ENCODE results near the gene DUSP16. TPM values are rescaled to one million over a fixed set of nuclear protein-coding genes. Genes with fewer than 3 reads are reported as not detected.

Gene DUSP16
- total and polyA plus RNA-seq, 2 experiments from 2014 or later = 11.7 to 59.4 TPM

DNA sequence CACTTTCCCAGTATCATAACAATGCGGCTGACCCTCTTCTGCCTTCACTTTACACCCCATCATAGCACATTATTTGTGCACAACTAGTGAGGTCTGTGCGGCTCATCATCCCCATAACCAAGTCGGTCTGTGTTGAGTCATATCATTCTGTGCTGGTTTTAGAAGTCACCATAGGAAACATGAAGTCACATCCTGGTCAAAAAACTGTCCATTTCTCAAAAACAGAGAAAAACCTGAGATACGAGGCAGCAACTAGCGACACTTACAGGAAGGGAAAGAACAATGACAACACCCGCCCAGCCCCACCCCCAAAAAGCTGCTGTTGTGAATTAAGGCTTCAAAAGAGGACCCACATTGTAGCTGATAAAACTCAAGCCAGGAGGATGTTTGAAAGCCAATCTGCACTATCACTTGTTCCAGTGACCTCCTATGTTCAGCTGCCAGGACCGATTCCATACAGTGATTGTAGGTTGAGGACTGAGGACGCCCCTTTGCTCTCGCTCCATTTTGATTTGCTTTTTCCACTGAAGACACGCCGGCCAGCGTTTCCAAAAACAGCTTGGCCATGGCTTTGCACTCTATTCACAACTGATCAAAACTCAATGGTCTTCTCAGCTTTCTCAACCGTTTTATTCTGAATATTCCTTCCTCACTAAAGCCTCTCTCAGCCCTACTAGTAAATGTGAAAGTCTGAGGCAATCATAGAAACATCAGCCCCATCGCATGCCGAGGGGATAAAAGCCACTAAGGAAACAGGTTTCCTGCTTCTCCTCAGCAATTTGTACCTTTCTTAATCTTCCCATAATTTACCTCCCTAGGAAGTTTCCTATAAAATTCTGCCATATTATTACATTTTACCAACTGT is 87.5 kb downstream of the DUSP16 start (continued):
- TF ChIP-seq, protein P1, sequence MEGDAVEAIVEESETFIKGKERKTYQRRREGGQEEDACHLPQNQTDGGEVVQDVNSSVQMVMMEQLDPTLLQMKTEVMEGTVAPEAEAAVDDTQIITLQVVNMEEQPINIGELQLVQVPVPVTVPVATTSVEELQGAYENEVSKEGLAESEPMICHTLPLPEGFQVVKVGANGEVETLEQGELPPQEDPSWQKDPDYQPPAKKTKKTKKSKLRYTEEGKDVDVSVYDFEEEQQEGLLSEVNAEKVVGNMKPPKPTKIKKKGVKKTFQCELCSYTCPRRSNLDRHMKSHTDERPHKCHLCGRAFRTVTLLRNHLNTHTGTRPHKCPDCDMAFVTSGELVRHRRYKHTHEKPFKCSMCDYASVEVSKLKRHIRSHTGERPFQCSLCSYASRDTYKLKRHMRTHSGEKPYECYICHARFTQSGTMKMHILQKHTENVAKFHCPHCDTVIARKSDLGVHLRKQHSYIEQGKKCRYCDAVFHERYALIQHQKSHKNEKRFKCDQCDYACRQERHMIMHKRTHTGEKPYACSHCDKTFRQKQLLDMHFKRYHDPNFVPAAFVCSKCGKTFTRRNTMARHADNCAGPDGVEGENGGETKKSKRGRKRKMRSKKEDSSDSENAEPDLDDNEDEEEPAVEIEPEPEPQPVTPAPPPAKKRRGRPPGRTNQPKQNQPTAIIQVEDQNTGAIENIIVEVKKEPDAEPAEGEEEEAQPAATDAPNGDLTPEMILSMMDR (conservative IDR thresholded peaks at IDR 0.05; ENCODE audit: low read depth in 2 of 2) = no peak
- no peak for TF ChIP-seq STAT1 (IDR thresholded peaks at IDR 0.05; ENCODE audit: unreplicated experiment)

DNA sequence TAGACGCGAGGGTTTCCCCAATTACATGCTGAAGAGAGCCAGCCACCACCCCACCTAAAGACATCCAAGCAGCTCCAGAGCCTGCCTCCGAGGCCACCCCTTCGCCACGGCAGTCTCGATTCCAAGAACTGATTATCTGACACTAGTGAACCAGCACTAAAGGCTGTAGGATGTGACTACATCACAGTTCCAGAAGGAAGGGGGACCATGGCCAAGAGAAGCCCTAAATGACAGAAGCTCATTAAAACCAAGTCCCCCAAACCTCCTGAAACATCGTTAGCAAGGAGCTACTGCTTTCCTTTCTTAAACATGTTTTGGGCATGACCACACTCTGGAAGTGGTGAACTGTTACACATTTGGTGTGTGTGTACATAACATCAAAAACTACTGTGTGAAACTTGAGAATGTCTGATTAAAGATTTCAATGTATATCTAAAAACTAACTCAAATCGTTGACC is 88.2 kb downstream of the DUSP16 start:
- Mint-ChIP-seq H3K36me3 (ENCODE audit: low read depth) (peaks cover 81% of the 10 kb centered on the region), H3K4me1 (peaks cover 10% of the 10 kb centered on the region), H3K27ac (peak overlapping the region; percentile 26; the same call in 1 of the 2 replicates), H3K4me3 (no peak overlapping the region), H3K9me3 (peaks cover 22% of the 10 kb centered on the region), H3K27me3 (ENCODE audit: insufficient read depth, low read depth, poor library complexity) (peaks cover 8% of the 10 kb centered on the region)
- no peak overlapping the region for H3K4me3 ChIP-seq
- ATAC-seq (no peak), DNase-seq (ENCODE audit: low spot score) (no peak)
- peaks cover 15% of the 10 kb centered on the region for H4K20me1 ChIP-seq (replicated peaks; ENCODE audit: insufficient read depth)
- 0 out of 2 replicates have a peak, but pooled peaks cover 5% of the 10 kb centered on the region for H3K79me2 ChIP-seq (replicated peaks; ENCODE audit: insufficient read depth)
- no peak overlapping the region for H3K4me2 ChIP-seq
- TF ChIP-seq, protein P2, sequence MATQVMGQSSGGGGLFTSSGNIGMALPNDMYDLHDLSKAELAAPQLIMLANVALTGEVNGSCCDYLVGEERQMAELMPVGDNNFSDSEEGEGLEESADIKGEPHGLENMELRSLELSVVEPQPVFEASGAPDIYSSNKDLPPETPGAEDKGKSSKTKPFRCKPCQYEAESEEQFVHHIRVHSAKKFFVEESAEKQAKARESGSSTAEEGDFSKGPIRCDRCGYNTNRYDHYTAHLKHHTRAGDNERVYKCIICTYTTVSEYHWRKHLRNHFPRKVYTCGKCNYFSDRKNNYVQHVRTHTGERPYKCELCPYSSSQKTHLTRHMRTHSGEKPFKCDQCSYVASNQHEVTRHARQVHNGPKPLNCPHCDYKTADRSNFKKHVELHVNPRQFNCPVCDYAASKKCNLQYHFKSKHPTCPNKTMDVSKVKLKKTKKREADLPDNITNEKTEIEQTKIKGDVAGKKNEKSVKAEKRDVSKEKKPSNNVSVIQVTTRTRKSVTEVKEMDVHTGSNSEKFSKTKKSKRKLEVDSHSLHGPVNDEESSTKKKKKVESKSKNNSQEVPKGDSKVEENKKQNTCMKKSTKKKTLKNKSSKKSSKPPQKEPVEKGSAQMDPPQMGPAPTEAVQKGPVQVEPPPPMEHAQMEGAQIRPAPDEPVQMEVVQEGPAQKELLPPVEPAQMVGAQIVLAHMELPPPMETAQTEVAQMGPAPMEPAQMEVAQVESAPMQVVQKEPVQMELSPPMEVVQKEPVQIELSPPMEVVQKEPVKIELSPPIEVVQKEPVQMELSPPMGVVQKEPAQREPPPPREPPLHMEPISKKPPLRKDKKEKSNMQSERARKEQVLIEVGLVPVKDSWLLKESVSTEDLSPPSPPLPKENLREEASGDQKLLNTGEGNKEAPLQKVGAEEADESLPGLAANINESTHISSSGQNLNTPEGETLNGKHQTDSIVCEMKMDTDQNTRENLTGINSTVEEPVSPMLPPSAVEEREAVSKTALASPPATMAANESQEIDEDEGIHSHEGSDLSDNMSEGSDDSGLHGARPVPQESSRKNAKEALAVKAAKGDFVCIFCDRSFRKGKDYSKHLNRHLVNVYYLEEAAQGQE (IDR thresholded peaks at IDR 0.05; ENCODE audit: unreplicated experiment) = no peak
- TF ChIP-seq, protein P3, sequence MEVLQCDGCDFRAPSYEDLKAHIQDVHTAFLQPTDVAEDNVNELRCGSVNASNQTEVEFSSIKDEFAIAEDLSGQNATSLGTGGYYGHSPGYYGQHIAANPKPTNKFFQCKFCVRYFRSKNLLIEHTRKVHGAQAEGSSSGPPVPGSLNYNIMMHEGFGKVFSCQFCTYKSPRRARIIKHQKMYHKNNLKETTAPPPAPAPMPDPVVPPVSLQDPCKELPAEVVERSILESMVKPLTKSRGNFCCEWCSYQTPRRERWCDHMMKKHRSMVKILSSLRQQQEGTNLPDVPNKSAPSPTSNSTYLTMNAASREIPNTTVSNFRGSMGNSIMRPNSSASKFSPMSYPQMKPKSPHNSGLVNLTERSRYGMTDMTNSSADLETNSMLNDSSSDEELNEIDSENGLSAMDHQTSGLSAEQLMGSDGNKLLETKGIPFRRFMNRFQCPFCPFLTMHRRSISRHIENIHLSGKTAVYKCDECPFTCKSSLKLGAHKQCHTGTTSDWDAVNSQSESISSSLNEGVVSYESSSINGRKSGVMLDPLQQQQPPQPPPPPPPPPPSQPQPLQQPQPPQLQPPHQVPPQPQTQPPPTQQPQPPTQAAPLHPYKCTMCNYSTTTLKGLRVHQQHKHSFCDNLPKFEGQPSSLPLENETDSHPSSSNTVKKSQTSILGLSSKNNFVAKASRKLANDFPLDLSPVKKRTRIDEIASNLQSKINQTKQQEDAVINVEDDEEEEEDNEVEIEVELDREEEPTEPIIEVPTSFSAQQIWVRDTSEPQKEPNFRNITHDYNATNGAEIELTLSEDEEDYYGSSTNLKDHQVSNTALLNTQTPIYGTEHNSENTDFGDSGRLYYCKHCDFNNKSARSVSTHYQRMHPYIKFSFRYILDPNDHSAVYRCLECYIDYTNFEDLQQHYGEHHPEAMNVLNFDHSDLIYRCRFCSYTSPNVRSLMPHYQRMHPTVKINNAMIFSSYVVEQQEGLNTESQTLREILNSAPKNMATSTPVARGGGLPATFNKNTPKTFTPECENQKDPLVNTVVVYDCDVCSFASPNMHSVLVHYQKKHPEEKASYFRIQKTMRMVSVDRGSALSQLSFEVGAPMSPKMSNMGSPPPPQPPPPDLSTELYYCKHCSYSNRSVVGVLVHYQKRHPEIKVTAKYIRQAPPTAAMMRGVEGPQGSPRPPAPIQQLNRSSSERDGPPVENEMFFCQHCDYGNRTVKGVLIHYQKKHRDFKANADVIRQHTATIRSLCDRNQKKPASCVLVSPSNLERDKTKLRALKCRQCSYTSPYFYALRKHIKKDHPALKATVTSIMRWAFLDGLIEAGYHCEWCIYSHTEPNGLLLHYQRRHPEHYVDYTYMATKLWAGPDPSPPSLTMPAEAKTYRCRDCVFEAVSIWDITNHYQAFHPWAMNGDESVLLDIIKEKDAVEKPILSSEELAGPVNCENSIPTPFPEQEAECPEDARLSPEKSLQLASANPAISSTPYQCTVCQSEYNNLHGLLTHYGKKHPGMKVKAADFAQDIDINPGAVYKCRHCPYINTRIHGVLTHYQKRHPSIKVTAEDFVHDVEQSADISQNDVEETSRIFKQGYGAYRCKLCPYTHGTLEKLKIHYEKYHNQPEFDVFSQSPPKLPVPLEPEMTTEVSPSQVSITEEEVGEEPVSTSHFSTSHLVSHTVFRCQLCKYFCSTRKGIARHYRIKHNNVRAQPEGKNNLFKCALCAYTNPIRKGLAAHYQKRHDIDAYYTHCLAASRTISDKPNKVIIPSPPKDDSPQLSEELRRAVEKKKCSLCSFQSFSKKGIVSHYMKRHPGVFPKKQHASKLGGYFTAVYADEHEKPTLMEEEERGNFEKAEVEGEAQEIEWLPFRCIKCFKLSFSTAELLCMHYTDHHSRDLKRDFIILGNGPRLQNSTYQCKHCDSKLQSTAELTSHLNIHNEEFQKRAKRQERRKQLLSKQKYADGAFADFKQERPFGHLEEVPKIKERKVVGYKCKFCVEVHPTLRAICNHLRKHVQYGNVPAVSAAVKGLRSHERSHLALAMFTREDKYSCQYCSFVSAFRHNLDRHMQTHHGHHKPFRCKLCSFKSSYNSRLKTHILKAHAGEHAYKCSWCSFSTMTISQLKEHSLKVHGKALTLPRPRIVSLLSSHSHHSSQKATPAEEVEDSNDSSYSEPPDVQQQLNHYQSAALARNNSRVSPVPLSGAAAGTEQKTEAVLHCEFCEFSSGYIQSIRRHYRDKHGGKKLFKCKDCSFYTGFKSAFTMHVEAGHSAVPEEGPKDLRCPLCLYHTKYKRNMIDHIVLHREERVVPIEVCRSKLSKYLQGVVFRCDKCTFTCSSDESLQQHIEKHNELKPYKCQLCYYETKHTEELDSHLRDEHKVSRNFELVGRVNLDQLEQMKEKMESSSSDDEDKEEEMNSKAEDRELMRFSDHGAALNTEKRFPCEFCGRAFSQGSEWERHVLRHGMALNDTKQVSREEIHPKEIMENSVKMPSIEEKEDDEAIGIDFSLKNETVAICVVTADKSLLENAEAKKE (CRISPR knock-in tag; IDR thresholded peaks at IDR 0.05) = no peak
- TF ChIP-seq, protein P4, sequence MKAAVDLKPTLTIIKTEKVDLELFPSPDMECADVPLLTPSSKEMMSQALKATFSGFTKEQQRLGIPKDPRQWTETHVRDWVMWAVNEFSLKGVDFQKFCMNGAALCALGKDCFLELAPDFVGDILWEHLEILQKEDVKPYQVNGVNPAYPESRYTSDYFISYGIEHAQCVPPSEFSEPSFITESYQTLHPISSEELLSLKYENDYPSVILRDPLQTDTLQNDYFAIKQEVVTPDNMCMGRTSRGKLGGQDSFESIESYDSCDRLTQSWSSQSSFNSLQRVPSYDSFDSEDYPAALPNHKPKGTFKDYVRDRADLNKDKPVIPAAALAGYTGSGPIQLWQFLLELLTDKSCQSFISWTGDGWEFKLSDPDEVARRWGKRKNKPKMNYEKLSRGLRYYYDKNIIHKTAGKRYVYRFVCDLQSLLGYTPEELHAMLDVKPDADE (IDR thresholded peaks at IDR 0.05) = no peak
- no peak for TF ChIP-seq STAT1 (IDR thresholded peaks at IDR 0.05; ENCODE audit: unreplicated experiment)
- 0 out of 2 replicates have a peak, but pooled peaks cover 8% of the 10 kb centered on the region for H3F3A ChIP-seq (replicated peaks; ENCODE audit: low read depth)
- peak overlapping the region; percentile 45; the same call in 1 of the 2 replicates for H3K27ac ChIP-seq (ENCODE audit: low read depth)
- peaks cover 22% of the 10 kb centered on the region for H3K36me3 ChIP-seq (ENCODE audit: insufficient read depth)
- H2AFZ ChIP-seq = no peak overlapping the region
- H3K9me2 ChIP-seq (ENCODE audit: insufficient read depth) = no peaks in the 10 kb centered on the region
- H3K4me1 ChIP-seq (ENCODE audit: insufficient read depth) = no peaks in the 10 kb centered on the region; the same call in 1 of the 2 replicates
- no peaks in the 10 kb centered on the region for H3K27me3 ChIP-seq (ENCODE audit: insufficient read depth)

Measured in GM23338 (cell line).